Osteoblast (primary cell): Measurements from ENCODE around the gene RAB31. TPM values are rescaled to one million over a fixed set of nuclear protein-coding genes. Genes with fewer than 3 reads are reported as not detected.

Source experiments
- DNase-seq: peaks from one replicate; pipeline ENCODE4 v3.0.0; 2011; ENCODE audit warnings: low spot score, mixed read lengths; ENCODE audit not compliant: insufficient read length; ENCODE audit errors: missing footprints
- H2AFZ ChIP-seq: 2 replicates; pipeline ENCODE4 v1.6.0; 2011; ENCODE audit warnings: mild to moderate bottlenecking, low read length
- H3K27ac ChIP-seq: 2 replicates; pipeline ENCODE4 v1.5.1; 2011; ENCODE audit warnings: mild to moderate bottlenecking, low read depth, low read length, moderate library complexity
- H3K27me3 ChIP-seq: 2 replicates; pipeline ENCODE4 v1.6.0; 2012; ENCODE audit warnings: mild to moderate bottlenecking, control low read depth, inconsistent platforms, low read length, moderate library complexity; ENCODE audit not compliant: insufficient read depth
- H3K36me3 ChIP-seq: 2 replicates; pipeline ENCODE4 v1.5.1; 2011; ENCODE audit warnings: mild to moderate bottlenecking, low read length, control low read depth, moderate library complexity; ENCODE audit not compliant: insufficient read depth
- H3K4me1 ChIP-seq: 2 replicates; pipeline ENCODE4 v1.5.1; 2011; ENCODE audit warnings: mild to moderate bottlenecking, low read length, control low read depth, moderate library complexity; ENCODE audit not compliant: insufficient read depth
- H3K4me2 ChIP-seq: 2 replicates; pipeline ENCODE4 v1.6.0; 2011; ENCODE audit warnings: mild to moderate bottlenecking, low read length; ENCODE audit not compliant: insufficient read depth
- H3K4me3 ChIP-seq: fragments of 200-600 bp; sonication (generic); 3 replicates; pipeline ENCODE4 v1.5.1; 2012; ENCODE audit warnings: mild to moderate bottlenecking, low read length, inconsistent platforms; ENCODE audit not compliant: insufficient read depth
- H3K79me2 ChIP-seq: 2 replicates; pipeline ENCODE4 v1.6.0; 2012; ENCODE audit warnings: mild to moderate bottlenecking, low read length, control low read depth, inconsistent platforms; ENCODE audit not compliant: insufficient read depth
- H3K9me3 ChIP-seq: 2 replicates; pipeline ENCODE4 v1.5.1; 2011; ENCODE audit warnings: low read depth, low read length, control low read depth
- H4K20me1 ChIP-seq: 2 replicates; pipeline ENCODE4 v1.6.0; 2012; ENCODE audit warnings: mild to moderate bottlenecking, low read length, control low read depth; ENCODE audit not compliant: insufficient read depth
- total RNA-seq: library from RNA; depleted of rRNA; stranded (reverse); fragments of >200 nt; gene quantifications from 2 replicates; pipeline ENCODE4 v1.2.3, GENCODE V29; 2012
- TF ChIP-seq, protein P1 (sequence below): IDR thresholded peaks from 2 replicates; pipeline ENCODE4 v1.5.1; 2011; ENCODE audit warnings: mild to moderate bottlenecking, low read depth, low read length, moderate library complexity; ENCODE audit errors: extremely low read depth

RAB31 gene
- total RNA-seq, 1 donor: 120 TPM

DNA sequence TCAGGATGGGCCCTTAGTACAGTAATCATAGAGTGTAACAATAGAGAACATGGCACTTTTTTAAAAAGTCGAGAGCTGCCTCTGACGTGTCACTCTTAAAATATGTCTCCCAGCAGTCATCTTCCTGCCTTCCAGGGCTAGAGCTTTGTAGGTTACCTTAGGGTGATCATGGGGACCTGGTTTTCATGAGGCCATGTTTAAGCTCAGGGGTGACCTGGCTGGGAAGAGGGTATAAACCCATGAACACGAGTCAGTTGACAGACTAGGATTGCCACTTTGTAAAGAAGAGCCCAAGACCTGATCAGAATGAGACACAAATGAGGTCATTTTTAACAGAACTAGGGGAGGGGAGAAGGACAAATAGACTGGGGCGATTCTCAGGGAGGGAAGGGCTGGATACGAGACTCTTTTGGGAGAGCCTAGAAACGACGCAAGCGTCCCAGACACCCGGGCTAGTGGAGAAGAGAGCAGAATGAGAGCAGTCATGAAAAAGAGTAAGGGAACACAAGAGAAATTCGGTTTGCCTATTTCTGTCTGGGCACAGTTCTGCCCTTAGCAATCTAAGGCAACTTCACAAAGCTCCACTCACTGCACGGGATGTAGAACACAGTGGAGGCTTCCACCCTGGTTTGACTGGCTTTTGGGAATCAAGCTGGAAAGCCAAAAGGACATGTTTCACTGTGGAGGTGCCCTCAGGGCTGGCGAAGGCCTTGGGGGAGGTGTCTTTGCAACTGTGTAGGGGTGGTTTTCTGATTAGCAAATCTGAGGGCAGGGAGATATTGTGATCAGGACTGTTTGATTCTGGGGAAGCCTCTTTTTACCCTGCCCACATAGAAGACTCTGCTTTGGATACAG, 1.8 kb upstream of the RAB31 start:
- peaks cover 3% of the 10 kb centered on the region for H4K20me1 ChIP-seq
- peak; percentile 83 for DNase-seq
- H3K4me2 ChIP-seq: peak overlapping the region; percentile 17
- no peaks in the 10 kb centered on the region for H3K36me3 ChIP-seq
- peak overlapping the region; percentile 86 for H2AFZ ChIP-seq
- H3K27ac ChIP-seq: peak overlapping the region; percentile 29
- peaks cover 31% of the 10 kb centered on the region for H3K79me2 ChIP-seq
- H3K9me3 ChIP-seq: no peaks in the 10 kb centered on the region
- H3K4me3 ChIP-seq: no peak overlapping the region
- TF ChIP-seq, protein P1, sequence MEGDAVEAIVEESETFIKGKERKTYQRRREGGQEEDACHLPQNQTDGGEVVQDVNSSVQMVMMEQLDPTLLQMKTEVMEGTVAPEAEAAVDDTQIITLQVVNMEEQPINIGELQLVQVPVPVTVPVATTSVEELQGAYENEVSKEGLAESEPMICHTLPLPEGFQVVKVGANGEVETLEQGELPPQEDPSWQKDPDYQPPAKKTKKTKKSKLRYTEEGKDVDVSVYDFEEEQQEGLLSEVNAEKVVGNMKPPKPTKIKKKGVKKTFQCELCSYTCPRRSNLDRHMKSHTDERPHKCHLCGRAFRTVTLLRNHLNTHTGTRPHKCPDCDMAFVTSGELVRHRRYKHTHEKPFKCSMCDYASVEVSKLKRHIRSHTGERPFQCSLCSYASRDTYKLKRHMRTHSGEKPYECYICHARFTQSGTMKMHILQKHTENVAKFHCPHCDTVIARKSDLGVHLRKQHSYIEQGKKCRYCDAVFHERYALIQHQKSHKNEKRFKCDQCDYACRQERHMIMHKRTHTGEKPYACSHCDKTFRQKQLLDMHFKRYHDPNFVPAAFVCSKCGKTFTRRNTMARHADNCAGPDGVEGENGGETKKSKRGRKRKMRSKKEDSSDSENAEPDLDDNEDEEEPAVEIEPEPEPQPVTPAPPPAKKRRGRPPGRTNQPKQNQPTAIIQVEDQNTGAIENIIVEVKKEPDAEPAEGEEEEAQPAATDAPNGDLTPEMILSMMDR: no peak
- H3K4me1 ChIP-seq: peaks cover 38% of the 10 kb centered on the region
- no peaks in the 10 kb centered on the region for H3K27me3 ChIP-seq

DNA sequence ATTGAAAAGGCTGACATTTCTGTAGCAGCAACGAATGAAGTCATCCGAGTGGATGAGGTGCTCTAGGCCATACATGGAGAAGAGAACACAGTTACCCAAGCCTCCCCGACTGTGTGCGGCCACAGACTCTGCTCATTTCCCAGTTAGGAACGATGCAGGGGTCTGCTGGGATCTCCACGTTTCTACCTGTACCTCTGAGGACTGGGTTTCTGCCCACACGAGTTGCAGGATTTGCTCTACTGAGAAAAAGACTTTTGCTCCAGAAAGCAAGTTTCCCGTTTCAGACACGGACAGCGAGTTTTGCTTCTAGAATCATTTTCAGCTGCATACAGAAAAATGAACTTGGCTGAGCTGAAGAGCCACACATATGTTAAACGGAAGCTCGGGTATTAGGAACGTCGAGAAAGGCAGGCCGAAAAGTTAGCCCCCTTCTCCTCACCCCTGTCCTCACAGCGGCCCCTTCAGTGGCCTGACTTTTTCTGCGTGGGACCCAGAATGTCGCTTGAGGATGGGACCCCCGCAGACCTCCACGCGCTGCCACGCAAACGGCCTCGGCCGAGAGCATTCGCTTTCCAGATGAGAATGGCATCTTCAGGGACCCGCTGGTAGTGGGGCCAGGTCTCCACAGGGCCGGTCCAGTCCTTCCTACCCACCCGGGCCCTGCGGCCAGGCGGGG, 582 bp upstream of the RAB31 start:
- H2AFZ ChIP-seq: peak overlapping the region; percentile 92
- no peaks in the 10 kb centered on the region for H3K27me3 ChIP-seq
- H3K79me2 ChIP-seq: peaks cover 43% of the 10 kb centered on the region
- H3K36me3 ChIP-seq: peaks cover 3% of the 10 kb centered on the region
- H3K4me3 ChIP-seq: peak overlapping the region; percentile 84
- H3K4me2 ChIP-seq: peak overlapping the region; percentile 91
- H3K27ac ChIP-seq: peak overlapping the region; percentile 91
- TF ChIP-seq, protein P1: no peak
- H4K20me1 ChIP-seq: peaks cover 14% of the 10 kb centered on the region
- H3K9me3 ChIP-seq: no peaks in the 10 kb centered on the region
- peaks cover 43% of the 10 kb centered on the region for H3K4me1 ChIP-seq
- DNase-seq: peak; percentile 65

DNA sequence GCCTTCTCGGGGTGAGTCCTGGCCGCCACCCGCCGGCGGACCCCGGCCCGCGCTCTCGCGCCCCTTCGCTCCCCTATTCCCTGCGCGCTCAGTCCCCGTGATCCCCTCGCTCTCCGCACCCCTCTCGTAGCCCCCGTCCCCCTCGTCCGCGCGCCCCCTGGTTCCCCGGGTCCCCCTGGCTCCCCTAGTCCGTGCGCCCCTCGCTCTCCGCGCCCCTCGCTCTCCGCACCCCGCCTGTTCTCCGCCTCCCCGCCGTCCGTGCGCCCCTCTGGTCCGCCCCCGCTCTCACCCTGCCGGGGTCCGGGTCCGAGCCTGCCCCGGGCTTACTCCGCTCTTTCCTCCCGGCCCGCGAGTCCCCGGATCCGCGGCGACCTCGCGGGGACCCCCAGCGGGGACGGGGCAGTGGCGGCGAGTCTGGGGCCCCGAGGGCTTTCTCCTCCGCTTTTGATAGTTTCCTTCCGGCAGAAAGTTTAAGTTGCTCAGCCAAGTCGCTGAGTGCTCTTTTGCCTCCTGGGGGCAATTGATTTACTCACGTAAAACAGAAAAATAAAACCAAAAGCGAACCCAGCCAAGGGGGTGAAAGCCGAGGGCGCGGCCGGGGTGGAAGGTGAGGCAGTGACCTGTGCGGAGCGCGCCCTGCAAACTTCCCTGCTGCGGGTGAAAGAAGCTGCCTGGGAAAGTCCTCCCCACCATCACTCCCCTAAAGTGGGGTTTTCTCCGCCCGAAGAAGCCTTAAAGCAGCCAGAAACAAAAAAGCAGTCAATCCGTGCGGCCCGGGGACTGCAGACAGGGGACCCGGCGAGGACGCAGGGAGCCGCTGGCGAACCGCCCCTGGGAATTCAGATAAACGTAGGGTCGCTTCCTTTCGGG, 568 bp downstream of the RAB31 start:
- peak overlapping the region; percentile 84 for H3K4me3 ChIP-seq
- peaks cover 43% of the 10 kb centered on the region for H3K4me1 ChIP-seq
- peak overlapping the region; percentile 91 for H3K4me2 ChIP-seq
- H2AFZ ChIP-seq: peak overlapping the region; percentile 63
- H3K36me3 ChIP-seq: peaks cover 3% of the 10 kb centered on the region
- H3K9me3 ChIP-seq: no peaks in the 10 kb centered on the region
- TF ChIP-seq, protein P1: no peak
- H3K27ac ChIP-seq: peak overlapping the region; percentile 73
- peaks cover 14% of the 10 kb centered on the region for H4K20me1 ChIP-seq
- peak; percentile 75 for DNase-seq
- peaks cover 54% of the 10 kb centered on the region for H3K79me2 ChIP-seq
- no peaks in the 10 kb centered on the region for H3K27me3 ChIP-seq
